Diencephalon (tissue), 1 donor: ENCODE measurements around the gene TYW5. TPM values are rescaled to one million over a fixed set of nuclear protein-coding genes. Genes with fewer than 3 reads are reported as not detected.

Experiments
- small RNA-seq: library from RNA; depleted of rRNA; stranded (forward); fragments of <200 nt; gene quantifications from one replicate; pipeline ENCODE3, GENCODE V24; 2014
- total RNA-seq: library from RNA; depleted of rRNA; stranded (reverse); fragments of >200 nt; gene quantifications from one replicate; pipeline ENCODE4 v1.2.3, GENCODE V29; 2014

The TYW5 gene
- total RNA-seq = 15.7 TPM

GRCh38 chr2:199955339-199956061 lies at the start of gene TYW5, which contains the start of gene MAIP1:
TSS of gene TYW5 (minus strand) at chr2:199955491. CDS start at chr2:199955470, 21 bp downstream.
TSS of gene MAIP1 (plus strand) at chr2:199955582. CDS start at chr2:199955799, 217 bp downstream.

GRCh38 chr2:199911052-199911876 lies 44.0 kb downstream of the TYW5 start, which contains the start of gene C2orf69:
TSS of gene C2orf69 (plus strand) at chr2:199911293. CDS start at chr2:199911439, 146 bp downstream.

Small RNA genes lying within 50 kb of the gene (small RNA-seq; reads per million reads assigned to genes)
- not detected for gene RN7SL717P

Other genes with a start within 250 kb of the TYW5 start
- 4.8 TPM for gene FTCDNL1, start 104.3 kb downstream of the TYW5 start, total RNA-seq
- 34.8 TPM for gene C2orf69, start 44.2 kb downstream of the TYW5 start, total RNA-seq
- gene MAIP1, start 91 bp upstream of the TYW5 start, total RNA-seq = 20.3 TPM